ENCODE measurements around the gene LANCL3. TPM values are rescaled to one million over a fixed set of nuclear protein-coding genes. Genes with fewer than 3 reads are reported as not detected.

Gene LANCL3
- total RNA-seq, 1 experiment from 2014 or later = not detected

DNA sequence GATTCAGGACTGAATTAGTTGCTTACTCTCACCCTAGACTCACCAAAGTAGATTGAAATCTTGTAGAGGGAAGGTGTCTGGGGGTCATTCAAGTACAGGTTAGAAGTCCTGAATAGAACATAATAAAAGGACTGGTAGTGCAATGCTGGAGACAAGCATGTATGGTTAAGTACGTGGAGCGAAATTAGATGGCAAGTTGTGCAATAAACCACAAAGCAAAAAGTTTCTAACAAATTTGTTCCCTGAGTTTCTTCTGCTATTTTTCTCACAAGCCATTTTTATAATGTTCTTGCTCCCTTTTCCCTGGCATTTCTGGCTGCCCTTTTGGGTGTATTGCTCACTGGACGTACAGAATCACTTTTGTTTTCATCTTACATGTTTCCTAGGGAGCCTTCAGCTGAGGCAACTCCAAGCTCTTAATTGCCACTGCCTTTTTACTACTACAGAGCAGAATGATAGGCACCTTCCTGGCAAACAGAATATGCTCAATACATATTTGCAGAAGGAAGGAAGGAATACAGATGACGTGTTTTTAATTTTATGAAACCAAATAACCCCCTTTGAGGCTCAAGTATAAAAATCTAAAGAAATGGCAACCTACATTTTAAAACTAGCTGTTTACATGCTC lies 23.4 kb downstream of the LANCL3 start:
- no peak for DNase-seq
- H3K27ac Mint-ChIP-seq (ENCODE audit: unreplicated experiment) = no peak overlapping the region
- peaks cover 4% of the 10 kb centered on the region for H3K4me1 Mint-ChIP-seq (ENCODE audit: low read depth, unreplicated experiment)
- peaks cover 3% of the 10 kb centered on the region for H3K27me3 Mint-ChIP-seq (ENCODE audit: insufficient read depth, unreplicated experiment)
- H3K4me3 Mint-ChIP-seq (ENCODE audit: unreplicated experiment) = no peak overlapping the region
- H3K9me3 Mint-ChIP-seq (ENCODE audit: unreplicated experiment) = no peaks in the 10 kb centered on the region
- Histone ChIP-seq H3K9me3 (no peaks in the 10 kb centered on the region), H3K36me3 (ENCODE audit: control insufficient read depth, insufficient read depth, low read length) (no peaks in the 10 kb centered on the region), H3K27me3 (replicated peaks; ENCODE audit: control insufficient read depth, insufficient read depth, low read length) (no peaks in the 10 kb centered on the region), H3K4me3 (ENCODE audit: low read depth, low read length) (no peak overlapping the region), H3K4me1 (no peaks in the 10 kb centered on the region)
- intact Hi-C loops (cut with micrococcal nuclease; ENCODE audit: unreplicated experiment) = no loop called here
- ChIA-PET CTCF (no interaction called here), POLR2A (no interaction called here)
- no peaks in the 10 kb centered on the region for H3K36me3 Mint-ChIP-seq (ENCODE audit: insufficient read depth, unreplicated experiment)
- TF ChIP-seq, protein P1, sequence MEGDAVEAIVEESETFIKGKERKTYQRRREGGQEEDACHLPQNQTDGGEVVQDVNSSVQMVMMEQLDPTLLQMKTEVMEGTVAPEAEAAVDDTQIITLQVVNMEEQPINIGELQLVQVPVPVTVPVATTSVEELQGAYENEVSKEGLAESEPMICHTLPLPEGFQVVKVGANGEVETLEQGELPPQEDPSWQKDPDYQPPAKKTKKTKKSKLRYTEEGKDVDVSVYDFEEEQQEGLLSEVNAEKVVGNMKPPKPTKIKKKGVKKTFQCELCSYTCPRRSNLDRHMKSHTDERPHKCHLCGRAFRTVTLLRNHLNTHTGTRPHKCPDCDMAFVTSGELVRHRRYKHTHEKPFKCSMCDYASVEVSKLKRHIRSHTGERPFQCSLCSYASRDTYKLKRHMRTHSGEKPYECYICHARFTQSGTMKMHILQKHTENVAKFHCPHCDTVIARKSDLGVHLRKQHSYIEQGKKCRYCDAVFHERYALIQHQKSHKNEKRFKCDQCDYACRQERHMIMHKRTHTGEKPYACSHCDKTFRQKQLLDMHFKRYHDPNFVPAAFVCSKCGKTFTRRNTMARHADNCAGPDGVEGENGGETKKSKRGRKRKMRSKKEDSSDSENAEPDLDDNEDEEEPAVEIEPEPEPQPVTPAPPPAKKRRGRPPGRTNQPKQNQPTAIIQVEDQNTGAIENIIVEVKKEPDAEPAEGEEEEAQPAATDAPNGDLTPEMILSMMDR (IDR thresholded peaks at IDR 0.05; ENCODE audit: insufficient read depth in 1 of 2, low read depth in 1 of 2, low read length in 1 of 2, severe bottlenecking in 1 of 2, unreplicated experiment in 1 of 2) = no peak
- BruUV-seq (replicated peaks) = no TSS peak

DNA sequence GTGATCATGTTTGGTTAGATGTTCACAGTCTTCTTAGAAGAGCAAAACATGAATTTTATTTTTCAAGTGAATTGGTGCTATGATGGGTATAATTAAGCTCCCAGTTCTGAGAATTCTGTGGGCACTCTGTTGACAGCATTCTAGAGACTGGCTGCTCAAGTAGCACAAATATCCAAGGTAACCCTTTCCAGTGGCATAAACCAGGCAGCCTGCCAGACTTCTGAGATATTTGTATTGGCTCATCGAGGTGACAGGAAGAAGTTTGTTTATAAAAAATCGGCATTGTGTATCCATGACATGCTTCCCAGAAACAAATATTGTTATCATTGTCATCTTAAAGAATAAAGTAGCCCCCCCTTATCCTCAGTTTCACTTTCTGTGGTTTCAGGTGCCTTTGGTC lies 28.3 kb downstream of the LANCL3 start:
- TF ChIP-seq, protein P1 (IDR thresholded peaks at IDR 0.05; ENCODE audit: insufficient read depth in 1 of 2, low read depth in 1 of 2, low read length in 1 of 2, severe bottlenecking in 1 of 2, unreplicated experiment in 1 of 2) = no peak
- H3K4me3 Mint-ChIP-seq (ENCODE audit: unreplicated experiment) = no peak overlapping the region
- Histone ChIP-seq H3K9me3 (no peaks in the 10 kb centered on the region), H3K27me3 (replicated peaks; ENCODE audit: control insufficient read depth, insufficient read depth, low read length) (no peaks in the 10 kb centered on the region), H3K4me3 (ENCODE audit: low read depth, low read length) (no peak overlapping the region), H3K4me1 (no peaks in the 10 kb centered on the region), H3K36me3 (ENCODE audit: control insufficient read depth, insufficient read depth, low read length) (no peaks in the 10 kb centered on the region)
- DNase-seq = no peak
- H3K27ac Mint-ChIP-seq (ENCODE audit: unreplicated experiment) = no peak overlapping the region
- no peaks in the 10 kb centered on the region for H3K9me3 Mint-ChIP-seq (ENCODE audit: unreplicated experiment)
- H3K36me3 Mint-ChIP-seq (ENCODE audit: insufficient read depth, unreplicated experiment) = no peaks in the 10 kb centered on the region
- intact Hi-C loops (cut with micrococcal nuclease; ENCODE audit: unreplicated experiment) = no loop called here
- BruUV-seq (replicated peaks) = no TSS peak
- H3K4me1 Mint-ChIP-seq (ENCODE audit: low read depth, unreplicated experiment) = no peaks in the 10 kb centered on the region
- CTCF ChIA-PET = no interaction called here
- peaks cover 5% of the 10 kb centered on the region for H3K27me3 Mint-ChIP-seq (ENCODE audit: insufficient read depth, unreplicated experiment)
- POLR2A ChIA-PET = no interaction called here

DNA sequence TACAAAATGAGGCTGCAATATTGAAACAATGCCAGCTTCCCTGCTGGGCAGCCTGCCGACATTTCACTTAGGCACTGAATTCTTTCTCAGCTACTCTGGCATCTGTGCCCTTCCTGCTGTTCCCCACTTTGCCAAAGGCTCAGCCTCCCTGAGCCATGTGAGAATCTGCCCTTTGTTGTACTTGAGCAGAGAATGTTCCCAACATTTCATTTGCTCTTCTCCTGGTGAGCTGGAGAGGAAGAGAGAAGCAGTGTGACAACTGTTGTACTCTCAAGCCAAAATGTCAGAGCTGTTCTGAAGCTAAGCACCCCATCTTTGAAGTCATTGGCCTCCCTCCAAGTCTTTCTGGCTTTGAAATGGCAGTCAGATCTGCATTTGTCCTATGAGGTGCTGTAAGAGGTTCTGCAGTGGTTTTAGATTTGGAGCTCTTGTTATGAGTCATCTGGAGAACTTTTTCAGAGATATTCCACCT lies 32.5 kb downstream of the LANCL3 start:
- POLR2A ChIA-PET = no interaction called here
- Mint-ChIP-seq H3K27me3 (ENCODE audit: insufficient read depth, unreplicated experiment) (peaks cover 8% of the 10 kb centered on the region), H3K36me3 (ENCODE audit: insufficient read depth, unreplicated experiment) (no peaks in the 10 kb centered on the region), H3K4me1 (ENCODE audit: low read depth, unreplicated experiment) (no peaks in the 10 kb centered on the region), H3K9me3 (ENCODE audit: unreplicated experiment) (no peaks in the 10 kb centered on the region), H3K4me3 (ENCODE audit: unreplicated experiment) (no peak overlapping the region), H3K27ac (ENCODE audit: unreplicated experiment) (no peak overlapping the region)
- DNase-seq = no peak
- Histone ChIP-seq H3K4me3 (ENCODE audit: low read depth, low read length) (no peak overlapping the region), H3K9me3 (no peaks in the 10 kb centered on the region), H3K27me3 (replicated peaks; ENCODE audit: control insufficient read depth, insufficient read depth, low read length) (no peaks in the 10 kb centered on the region), H3K36me3 (ENCODE audit: control insufficient read depth, insufficient read depth, low read length) (no peaks in the 10 kb centered on the region), H3K4me1 (no peaks in the 10 kb centered on the region)
- CTCF ChIA-PET = no interaction called here
- TF ChIP-seq, protein P1 (IDR thresholded peaks at IDR 0.05; ENCODE audit: insufficient read depth in 1 of 2, low read depth in 1 of 2, low read length in 1 of 2, severe bottlenecking in 1 of 2, unreplicated experiment in 1 of 2) = no peak
- no TSS peak for BruUV-seq (replicated peaks)
- intact Hi-C loops (cut with micrococcal nuclease; ENCODE audit: unreplicated experiment) = no loop called here

Data from Caco-2 (cell line).